GM12874 (cell line): ENCODE results near the gene ARAP3.

Experiments
- CTCF ChIP-seq: IDR thresholded peaks from 2 replicates; pipeline ENCODE4 v1.5.1; 2011; ENCODE audit warnings: low read depth, mild to moderate bottlenecking, control low read depth, low read length, moderate library complexity; ENCODE audit not compliant: insufficient read depth

The ARAP3 gene

GRCh38 chr5:141665995-141666940, 15.8 kb downstream of the ARAP3 start:
- TF ChIP-seq CTCF: no peak

GRCh38 chr5:141664733-141665461, 17.1 kb downstream of the ARAP3 start:
- TF ChIP-seq CTCF: peak; percentile 91

GRCh38 chr5:141663506-141663905, 18.5 kb downstream of the ARAP3 start:
- TF ChIP-seq CTCF: no peak

GRCh38 chr5:141662028-141662427, 20.0 kb downstream of the ARAP3 start:
- TF ChIP-seq CTCF: no peak

- no peak for TF ChIP-seq CTCF
These were observed 24.0 kb downstream of the ARAP3 start for GRCh38 chr5:141657937-141658545.

- no peak for TF ChIP-seq CTCF
These were observed 24.6 kb downstream of the ARAP3 start for GRCh38 chr5:141657404-141657803.

GRCh38 chr5:141656396-141656795, 25.6 kb downstream of the ARAP3 start:
- no peak for TF ChIP-seq CTCF
